RPMI7951 (cell line): ENCODE data around the gene RASL12. TPM values are rescaled to one million over a fixed set of nuclear protein-coding genes. Genes with fewer than 3 reads are reported as not detected.

Source experiments
- DNase-seq: peaks from one replicate; pipeline ENCODE4 v3.0.0-alpha.2; 2012; ENCODE audit warnings: low read depth
- total RNA-seq: library from RNA; depleted of rRNA; stranded (reverse); fragments of >200 nt; shearing (Covaris generic); gene quantifications from 2 replicates; pipeline ENCODE4 v1.2.3, GENCODE V29; 2014

RASL12 gene
- total RNA-seq, 1 experiment from 2014 or later, result 0.48 TPM

DNA sequence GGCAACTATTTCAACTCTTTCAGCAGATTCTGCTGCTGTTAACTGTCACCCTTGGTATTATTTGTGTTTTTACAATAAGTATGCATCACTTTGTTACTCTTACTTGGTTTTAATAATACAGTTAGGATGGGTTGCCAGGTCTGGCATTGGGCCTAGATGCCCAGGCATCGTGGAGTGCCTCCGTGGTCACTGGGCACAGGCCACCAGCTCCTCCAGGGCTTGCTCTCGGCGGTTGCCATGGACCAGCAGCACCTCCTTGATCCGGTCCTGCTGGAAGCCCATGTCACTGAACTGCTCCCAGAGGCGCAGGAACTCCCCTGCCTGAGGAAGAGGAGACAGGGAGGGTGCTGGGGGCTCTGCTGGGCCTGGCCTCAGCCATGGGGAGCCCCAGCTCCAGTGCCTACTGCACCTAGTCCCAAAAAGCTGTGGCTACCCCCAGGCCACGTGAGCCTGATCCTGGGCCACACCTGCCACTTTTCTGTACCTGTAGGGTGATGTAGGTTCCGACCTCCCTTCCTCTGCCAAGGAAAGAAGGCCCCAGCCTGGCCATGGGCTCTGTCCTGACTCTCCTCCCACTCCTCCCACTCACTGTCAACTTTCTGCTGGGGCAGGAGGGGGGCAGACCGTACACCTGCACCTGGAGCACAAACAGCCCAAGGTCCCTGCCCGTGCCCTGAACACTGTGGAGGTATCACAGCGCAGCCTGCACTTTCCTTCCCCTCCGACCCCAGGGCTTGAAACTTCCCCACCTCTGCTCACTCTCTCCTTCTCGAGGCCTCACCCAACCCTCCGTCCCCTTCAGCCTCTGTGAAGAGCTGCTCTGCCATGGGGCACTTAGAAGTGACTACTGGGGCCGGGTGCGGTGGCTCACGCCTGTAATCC is 25.4 kb upstream of the RASL12 start:
- DNase-seq, result no peak

DNA sequence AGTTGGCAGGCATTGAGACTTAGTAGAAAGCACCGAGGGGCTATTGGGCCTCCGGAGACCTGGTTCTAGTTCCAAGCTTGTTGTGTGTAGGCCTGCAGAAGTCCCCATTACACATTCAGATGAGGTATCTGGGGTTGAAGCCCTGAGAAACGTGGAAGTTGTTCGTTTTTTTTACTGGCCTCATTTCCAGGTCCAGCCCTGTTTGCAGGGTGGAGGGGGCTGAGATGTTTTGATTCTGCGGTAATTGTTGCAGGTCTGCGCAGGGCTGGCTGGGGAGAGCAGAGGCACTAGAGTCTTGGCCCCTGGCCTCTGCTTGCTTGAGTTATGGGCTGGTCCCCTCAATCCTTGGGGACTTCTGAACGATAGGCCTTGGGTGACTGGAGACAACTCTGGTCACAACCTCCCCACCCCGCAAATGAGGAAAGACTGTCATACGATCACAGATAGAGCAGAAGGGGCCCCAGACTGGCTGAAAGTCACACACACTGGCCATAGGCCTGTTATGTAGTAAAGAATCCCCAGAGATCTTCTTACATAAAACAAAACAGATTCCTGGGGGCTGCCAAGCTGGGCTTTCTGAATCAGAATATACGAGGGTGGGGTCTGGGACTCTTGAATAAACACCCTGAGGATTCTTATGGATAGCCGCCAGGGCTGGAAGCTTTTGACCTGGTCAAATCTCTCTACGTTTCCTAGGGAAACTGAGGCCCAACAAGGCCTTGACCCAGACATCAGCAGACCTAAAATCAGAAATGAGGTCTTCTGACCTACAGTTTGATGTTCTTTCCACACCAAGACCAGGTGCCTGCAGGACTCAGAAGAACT is 24.4 kb upstream of the RASL12 start:
- DNase-seq, result no peak

DNA sequence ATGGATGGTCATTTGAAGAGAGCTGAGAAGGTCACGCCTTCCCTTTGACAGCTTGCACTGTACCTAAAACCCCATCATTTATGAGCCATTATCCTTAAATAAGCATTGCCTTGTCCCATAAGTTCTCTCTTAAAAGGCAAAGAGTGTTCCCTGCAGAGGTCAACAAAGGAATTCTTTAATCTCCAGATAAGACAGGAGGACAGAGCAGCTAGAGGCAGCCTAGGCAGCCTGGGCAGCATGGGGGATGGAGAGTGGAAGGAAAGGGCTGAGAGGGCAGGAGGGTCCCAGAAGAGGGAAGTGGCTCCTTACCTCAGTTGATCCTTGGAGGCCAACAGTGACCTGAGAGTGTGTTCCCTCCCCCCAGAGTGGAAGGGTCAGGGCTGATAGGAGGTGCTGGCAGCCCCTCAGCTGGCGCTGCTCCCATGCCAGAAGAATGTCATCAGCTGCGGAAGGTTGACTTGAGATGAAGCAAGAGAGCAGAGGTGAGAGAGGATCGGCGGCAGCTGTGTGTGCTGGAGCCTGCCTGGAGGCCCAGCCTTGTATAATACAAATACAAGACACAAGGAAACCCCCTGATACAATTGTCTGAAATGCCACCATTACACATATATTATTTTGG is 21.5 kb upstream of the RASL12 start:
- DNase-seq, result no peak

DNA sequence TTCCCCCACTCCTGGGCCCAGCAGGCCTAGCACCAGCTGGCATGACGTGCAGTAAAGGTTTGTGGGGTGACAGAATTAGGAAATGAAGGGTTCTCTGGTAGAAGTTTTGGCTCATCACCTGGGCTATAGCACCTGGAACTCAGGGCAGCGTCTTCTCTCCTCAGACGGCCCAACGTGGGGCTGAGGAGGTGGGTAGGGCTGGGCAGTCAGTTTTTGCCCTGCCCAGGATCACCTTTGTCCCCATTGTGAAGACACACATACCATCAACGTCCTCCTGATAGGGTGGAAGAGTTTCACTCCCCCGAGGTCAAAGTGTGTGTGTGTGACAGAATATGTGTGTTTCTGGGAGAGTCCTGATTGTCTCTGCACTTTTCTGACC is 20.8 kb upstream of the RASL12 start:
- DNase-seq, result no peak

DNA sequence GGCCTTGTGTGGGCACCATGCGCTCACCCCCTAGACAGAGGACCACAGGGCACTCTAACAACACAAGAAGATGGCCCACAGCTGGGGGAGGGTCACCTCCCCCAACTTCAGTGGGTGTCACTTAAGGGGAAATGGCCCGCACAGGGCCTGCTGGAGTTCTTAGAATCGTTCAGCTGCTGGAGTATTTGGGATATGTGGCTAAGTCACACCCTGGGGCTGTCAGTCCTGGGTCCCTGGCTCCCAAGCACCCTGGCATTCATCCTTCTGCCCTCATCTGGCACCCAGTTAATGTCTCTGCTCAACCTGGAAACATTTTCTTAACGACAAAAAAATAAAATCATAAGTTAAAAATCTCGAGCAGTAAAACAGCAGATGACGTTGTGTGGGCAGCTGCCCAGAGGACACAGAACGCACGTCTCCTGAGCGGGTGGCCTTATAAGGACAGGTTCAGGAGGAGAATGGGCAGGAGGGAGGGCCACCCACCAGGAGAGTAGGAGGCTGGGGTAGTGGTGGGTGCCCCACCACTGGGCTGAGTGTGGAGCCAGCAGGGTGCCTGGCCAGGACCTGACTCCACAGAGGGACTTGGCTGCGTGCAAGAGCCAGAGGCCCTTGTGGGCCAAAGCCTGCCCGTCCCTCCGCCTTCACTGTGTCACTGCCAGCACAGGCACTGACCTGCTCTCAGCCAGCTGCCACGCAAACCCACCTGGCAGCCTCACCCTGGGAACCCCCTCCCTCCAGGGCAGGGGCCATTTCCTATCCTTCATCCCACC is 20.3 kb upstream of the RASL12 start:
- no peak for DNase-seq

DNA sequence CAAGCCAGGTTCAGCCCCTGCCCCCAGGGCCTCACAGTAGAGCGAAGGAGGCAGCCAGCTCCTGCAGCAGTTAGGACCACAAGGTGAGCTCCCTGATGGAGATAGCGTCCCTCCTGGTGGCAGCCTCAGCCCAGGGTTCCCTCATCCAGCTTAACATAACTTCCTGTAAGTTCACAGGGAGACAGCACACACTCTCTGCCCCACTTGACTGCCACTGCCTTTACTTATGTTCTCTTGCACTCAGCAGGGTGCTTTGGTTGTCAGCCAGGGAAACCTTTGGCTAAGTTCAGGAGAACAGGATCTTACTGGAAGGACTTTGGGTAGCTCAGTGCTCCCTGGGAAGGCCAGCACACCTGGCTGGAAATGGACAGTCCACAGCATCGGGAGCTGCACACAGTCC is 19.6 kb upstream of the RASL12 start:
- DNase-seq, result no peak

DNA sequence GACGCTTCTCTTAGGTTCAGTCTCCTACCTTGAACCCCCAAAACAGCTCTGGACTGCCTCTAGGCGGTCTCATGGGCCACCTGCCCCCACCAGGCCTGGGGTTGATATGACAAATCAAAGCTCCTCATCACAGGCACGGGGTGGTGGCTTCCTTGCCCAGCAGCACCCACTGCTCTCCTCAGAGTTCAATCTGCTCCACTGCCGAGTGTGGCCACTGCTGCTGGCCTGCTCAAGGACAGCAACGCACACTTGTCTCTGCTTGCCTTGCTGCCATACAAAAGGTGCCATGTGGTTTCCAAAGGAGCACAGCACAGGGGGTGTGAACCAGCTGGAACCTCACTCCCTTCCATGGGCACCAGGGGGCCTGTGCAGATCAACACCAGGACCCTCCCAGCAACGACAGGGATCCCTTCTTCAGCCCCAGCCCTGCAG is 18.9 kb upstream of the RASL12 start:
- DNase-seq, result no peak

DNA sequence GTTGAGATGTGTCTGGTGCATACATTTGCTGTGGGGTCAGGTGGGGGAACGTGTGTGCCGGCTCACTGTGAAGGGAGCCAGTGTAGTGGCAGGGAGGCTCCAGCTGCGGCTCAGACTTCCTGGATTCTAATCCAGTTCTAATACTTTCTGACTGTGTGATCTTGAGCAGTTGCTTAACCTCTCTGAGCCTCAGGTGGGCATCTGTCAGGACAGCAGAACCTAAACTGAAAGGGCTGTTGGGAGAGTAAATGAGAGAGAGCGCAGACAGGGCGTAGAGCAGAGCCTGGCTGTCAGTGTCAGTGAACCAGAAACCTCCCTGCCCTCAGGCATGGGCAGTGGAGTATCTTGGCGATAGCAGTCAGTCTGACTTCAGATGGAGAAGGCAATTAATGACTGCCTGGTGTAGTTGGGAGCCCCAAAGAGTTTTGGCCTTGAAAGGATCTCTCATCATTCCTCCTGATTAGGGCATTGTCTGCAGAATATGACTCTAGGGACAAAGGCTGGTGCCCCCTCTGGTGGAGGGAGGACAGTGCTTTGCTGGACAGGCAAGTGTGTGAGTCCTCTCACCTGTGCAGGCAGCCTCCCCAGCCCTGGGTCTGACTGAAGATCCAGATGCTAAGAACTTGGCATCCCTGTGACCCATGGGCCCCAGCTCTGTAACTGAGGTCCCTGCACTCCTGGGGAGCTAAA is 18.3 kb upstream of the RASL12 start:
- DNase-seq, result peak; percentile 24

DNA sequence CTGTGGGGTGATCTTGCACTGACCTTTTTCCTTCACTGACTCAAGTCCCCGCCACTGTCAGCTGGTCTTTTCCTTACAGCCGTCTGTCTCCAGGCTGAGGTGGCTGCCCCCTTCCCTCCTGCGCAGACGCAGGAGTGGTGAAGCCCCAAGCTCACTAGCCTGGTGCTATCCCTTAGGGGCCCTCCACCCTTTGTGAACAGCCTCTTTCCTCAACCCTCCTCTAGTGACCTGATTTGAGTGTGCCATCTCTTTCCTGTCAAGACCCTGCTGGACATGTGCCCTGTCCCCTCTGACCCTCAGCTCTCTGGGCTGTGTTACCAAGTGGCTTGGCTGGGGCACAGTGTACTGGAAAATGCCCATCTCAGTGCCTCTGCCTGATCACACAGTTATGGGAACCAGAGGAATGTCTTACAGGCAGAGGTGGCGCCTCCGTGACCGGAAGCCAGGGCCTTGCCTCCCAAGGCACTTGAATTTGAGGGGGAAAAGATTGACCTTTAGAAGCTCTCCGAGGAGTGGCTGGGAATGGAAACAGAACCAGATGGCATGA is 17.5 kb upstream of the RASL12 start:
- DNase-seq, result no peak

DNA sequence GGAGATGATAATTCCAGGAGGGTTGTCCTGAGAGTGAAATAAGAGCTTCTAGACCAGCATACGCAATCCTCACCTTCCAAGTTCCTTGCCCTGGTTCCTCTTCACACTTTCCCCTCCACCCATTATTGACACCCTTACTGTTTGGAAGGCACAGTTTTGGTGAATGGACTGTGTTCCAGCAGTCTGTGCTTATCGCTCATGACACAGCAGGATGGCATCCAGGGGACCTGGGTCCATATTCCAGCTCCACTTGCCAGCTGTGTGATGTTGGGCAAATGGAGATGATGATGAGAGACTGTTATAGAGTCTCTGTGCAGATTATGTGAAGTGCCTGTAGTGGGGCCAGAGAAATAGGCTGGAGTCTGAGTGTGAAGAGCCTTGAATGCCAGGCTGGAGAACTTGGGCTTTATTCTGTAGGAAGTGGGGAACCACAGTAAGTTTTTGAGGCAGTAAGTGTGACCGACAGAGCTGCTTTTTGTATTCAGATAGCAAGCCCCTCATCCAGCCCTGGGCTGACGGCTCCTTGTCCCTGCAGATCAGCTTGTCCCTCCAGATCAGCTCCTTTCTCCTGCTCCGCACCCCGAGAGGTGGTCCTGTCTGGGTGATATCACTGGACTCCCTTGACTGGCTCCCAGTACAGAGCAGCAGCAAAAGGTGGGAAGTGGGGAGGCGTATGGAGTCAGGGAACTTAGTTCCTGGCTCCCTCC is 16.9 kb upstream of the RASL12 start:
- DNase-seq, result no peak

DNA sequence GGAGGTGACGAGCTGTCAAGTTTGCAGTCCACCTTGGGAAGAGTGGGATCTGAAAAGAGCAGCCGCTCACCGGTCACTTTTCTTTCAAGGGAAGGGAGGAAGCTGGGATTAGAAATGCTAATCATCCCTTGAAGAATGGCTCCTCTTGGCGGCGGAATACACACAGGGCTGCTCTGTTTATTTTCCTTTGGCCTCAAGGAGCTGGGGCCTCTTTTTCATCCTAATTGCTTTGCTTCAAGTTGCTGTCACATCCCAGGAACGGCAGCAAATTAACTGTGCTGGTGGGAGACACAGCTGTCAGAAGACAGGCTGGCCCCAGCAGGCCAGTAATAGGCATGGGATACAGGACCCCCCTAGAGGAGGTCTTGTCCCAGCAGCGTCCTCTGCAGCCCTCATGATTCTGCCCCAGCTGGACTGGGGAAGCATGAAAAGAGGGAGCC is 15.5 kb upstream of the RASL12 start:
- DNase-seq, result peak; percentile 29

DNA sequence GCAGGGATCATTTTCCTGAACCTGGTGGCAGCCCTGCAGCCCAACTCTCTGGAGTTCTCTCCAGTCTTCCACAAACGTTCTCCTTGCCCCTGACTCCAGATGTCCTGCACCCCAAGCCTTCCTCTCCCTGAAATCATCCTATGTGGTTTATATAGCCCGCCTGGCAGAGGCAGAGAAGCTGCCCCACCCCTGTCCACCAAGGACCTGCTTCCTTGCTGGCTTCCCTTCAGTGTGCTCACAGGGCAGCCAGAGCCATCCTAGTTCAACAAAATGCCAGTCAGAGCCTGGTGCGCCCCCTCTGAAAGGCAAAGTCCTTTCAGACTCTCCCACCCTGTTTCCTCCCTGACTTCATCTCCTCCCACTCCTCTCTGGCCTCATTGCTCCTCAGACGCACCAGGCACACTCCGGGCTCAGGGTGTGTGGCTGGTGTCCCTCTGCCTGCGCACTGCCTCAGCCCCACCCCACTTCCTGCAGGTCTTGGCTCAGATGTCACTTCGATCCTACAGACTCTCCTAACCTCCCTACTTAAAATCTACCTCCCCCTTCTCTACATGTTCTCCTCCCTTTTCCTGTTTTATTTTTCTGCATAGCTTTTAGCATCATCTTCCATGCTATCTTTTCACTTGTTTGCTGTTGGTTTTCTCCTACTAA is 14.6 kb upstream of the RASL12 start:
- no peak for DNase-seq

DNA sequence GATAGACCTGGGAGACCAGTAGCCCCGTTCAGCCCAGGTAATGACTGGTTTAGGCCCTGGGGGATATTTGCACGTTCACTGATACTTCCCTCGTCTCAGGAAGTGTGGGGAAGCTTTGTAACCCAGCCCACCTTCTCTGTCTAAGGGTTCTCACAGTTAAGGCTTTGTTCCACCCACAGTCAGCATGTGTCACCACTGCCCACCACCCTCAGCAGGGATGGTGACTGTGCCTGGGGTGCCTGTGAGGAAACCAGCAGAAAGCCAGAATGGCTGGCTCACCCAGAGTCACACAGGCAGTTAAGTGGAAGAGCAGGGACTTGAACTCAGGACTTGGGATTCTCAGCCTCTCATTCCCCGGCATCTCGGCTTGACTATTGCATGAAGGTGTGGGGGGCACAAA is 14.0 kb upstream of the RASL12 start:
- no peak for DNase-seq

DNA sequence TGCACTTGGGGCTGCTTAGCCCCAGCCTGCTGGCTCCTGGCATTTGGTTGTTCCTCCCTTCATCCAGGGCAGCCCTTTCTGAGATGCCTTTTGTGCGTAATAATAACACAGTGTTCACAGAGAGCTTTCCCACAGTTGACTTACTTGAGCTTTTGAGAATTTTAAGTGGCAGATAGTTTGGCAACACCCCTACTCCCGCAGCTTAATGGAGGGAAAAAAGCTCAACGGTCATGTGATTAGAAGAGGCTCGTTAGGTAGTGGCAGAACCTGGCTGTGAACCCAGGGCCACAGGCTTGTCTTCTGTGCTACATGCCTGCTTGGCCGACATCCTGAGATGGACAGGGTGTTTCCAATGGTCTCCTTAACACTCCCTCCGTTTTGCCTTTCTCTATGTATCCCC is 13.5 kb upstream of the RASL12 start:
- no peak for DNase-seq

DNA sequence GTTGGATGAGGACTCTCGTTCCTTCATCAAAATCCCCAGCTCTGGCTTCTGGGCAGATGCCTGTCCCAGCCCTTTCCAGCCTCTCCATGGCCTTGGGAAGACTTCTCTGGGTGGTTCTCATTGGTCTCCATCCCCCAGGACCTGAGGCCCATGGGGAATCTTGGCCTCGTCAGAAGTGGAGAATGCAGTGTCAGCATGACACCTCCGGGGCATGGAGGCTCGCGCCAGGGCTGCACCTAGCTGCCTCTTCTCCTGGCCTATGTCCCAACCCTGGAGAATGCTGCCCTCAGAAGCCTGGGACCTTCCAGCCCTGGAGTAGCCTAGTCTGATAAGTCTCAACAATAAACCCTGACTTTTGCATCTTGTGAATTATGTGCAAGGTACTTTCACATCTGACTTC is 11.8 kb upstream of the RASL12 start:
- no peak for DNase-seq

DNA sequence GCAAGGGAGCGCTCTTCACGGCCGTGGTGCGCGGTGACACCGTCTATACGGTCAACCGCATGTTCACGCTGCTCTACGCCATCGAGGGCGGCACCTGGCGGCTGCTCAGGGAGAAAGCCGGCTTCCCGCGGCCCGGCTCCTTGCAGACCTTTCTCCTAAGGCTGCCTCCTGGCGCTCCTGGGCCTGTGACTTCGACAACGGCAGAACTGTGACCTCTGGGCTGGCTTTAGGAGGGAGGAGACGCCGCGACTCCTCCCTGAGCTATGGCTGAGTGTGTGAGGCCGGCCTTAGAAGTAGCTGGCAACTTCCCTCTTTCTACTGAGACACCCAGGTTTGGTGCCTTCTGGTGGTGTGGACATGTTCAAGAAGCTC is 10.2 kb upstream of the RASL12 start:
- peak; percentile 62 for DNase-seq

DNA sequence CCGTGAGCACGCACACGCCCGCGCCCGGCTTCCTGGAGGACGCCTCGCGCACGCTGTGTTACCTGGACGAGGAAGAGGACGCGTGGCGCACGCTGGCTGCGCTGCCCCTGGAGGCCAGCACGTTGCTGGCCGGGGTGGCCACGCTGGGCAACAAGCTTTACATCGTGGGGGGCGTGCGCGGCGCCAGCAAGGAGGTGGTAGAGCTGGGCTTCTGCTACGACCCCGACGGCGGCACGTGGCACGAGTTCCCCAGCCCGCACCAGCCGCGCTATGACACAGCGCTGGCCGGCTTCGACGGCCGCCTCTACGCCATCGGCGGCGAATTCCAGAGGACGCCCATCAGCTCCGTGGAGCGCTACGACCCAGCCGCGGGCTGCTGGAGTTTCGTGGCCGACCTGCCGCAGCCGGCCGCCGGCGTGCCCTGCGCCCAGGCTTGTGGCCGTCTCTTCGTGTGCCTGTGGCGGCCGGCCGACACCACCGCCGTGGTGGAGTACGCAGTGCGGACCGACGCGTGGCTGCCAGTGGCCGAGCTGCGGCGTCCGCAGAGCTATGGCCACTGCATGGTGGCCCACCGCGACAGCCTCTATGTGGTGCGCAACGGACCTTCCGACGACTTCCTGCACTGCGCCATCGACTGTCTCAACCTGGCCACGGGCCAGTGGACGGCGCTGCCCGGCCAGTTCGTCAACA is 9.6 kb upstream of the RASL12 start:
- DNase-seq, result no peak

DNA sequence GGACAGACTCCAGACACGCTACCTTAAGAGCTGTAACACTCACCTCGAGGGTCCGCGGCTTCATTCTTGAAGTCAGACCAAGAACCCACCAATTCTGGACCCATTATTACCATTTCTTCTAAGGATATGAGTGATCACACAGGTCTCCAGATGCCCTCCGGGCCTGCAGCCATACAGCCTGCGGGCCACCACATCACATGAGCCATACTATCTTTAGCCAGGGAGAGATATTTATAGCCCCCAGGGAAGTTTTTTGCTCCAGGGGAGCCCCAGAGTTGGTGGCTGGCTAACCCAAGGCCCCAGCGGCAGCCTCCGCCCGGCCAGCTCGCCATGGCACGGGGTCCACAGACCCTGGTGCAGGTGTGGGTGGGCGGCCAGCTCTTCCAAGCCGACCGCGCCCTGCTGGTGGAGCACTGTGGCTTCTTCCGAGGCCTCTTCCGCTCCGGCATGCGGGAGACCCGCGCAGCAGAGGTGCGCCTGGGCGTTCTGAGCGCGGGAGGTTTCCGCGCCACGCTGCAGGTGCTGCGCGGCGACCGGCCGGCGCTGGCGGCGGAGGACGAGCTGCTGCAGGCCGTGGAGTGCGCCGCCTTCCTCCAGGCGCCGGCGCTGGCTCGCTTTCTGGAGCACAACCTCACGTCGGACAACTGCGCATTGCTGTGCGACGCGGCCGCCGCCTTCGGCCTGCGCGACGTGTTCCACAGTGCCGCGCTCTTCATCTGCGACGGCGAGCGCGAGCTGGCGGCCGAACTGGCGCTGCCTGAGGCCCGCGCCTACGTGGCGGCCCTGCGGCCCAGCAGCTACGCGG is 8.9 kb upstream of the RASL12 start, which contains the start of gene KBTBD13:
KBTBD13 (plus strand) TSS at position 261 of the 805 bp plus-strand sequence; CDS start at position 331, 70 bp downstream.
- no peak for DNase-seq
